PC-3 (cell line): Measurements from ENCODE around the gene MAGEL2. TPM values are rescaled to one million over a fixed set of nuclear protein-coding genes. Genes with fewer than 3 reads are reported as not detected.
A peak's percentile ranks its signal among the peaks of the same experiment; 100 is the strongest.

ENCODE experiments used
- ATAC-seq: fragments of 200-7000 bp; cut with Tn5 transposase; 2 replicates; pipeline ENCODE4 v1.9.1; 2020; ENCODE audit warnings: mild to moderate bottlenecking, moderate library complexity
- BruUV-seq: library from RNA; stranded (reverse); fragments of 400-500 nt; replicated peaks from 2 replicates; lab custom pipeline; 2021; lab: Mats Ljungman, UMichigan
- CTCF ChIA-PET: fragments of 300-600 bp; sonication (Branson Sonifier 250); formaldehyde crosslinking; loops from one replicate; lab custom pipeline; 2022; ENCODE audit warnings: antibody characterized with exemption; lab: Charles Lee
- POLR2A ChIA-PET: fragments of 300-600 bp; sonication (Branson Sonifier 250); formaldehyde crosslinking; loops from one replicate; lab custom pipeline; 2022; ENCODE audit warnings: antibody characterized with exemption; ENCODE audit not compliant: unreplicated experiment; lab: Charles Lee
- DNase-seq: peaks from one replicate; pipeline ENCODE4 v3.0.0-alpha.2; 2015
- H2AFZ ChIP-seq: fragments of 300-600 bp; sonication (generic); 2 replicates; pipeline ENCODE4 v1.6.0; 2016; ENCODE audit warnings: antibody characterized with exemption, low read length
- H3F3A ChIP-seq: fragments of 300-600 bp; sonication (generic); one replicate; pipeline ENCODE4 v1.6.0; 2017; ENCODE audit warnings: antibody characterized with exemption, low read length, control low read depth, mild to moderate bottlenecking; ENCODE audit not compliant: unreplicated experiment
- H3K27ac ChIP-seq: fragments of 300-600 bp; sonication (generic); 2 replicates; pipeline ENCODE4 v1.5.1; 2016; ENCODE audit warnings: mild to moderate bottlenecking, low read length
- H3K27me3 ChIP-seq: fragments of 300-600 bp; sonication (generic); 2 replicates; pipeline ENCODE4 v1.6.1; 2016; ENCODE audit warnings: low read length, mixed read lengths
- H3K36me3 ChIP-seq: fragments of 300-600 bp; sonication (generic); 2 replicates; pipeline ENCODE4 v1.6.1; 2016; ENCODE audit warnings: low read depth, mixed run types, low read length, mixed read lengths
- H3K4me1 ChIP-seq: fragments of 300-600 bp; sonication (generic); 2 replicates; pipeline ENCODE4 v1.5.1; 2016; ENCODE audit warnings: low read length; ENCODE audit not compliant: insufficient read depth
- H3K4me2 ChIP-seq: fragments of 300-600 bp; sonication (generic); 2 replicates; pipeline ENCODE4 v1.6.0; 2016; ENCODE audit warnings: low read length
- H3K4me3 ChIP-seq: fragments of 300-600 bp; sonication (generic); 2 replicates; pipeline ENCODE4 v1.5.1; 2016; ENCODE audit warnings: mild to moderate bottlenecking, low read length, mixed read lengths
- H3K79me2 ChIP-seq: fragments of 300-600 bp; sonication (generic); 2 replicates; pipeline ENCODE4 v1.6.1; 2017; ENCODE audit warnings: low read length, mixed read lengths
- H3K9ac ChIP-seq: fragments of 300-600 bp; sonication (generic); 2 replicates; pipeline ENCODE4 v1.6.0; 2016; ENCODE audit warnings: mild to moderate bottlenecking, low read length
- H3K9me2 ChIP-seq: fragments of 300-600 bp; sonication (generic); replicated peaks from 2 replicates; pipeline ENCODE4 v1.6.1; 2016; ENCODE audit warnings: mixed run types, low read length, mixed read lengths
- H3K9me3 ChIP-seq: fragments of 300-600 bp; sonication (generic); 2 replicates; pipeline ENCODE4 v1.6.1; 2016; ENCODE audit warnings: low read length, mixed read lengths
- H4K20me1 ChIP-seq: fragments of 300-600 bp; sonication (generic); 2 replicates; pipeline ENCODE4 v1.6.1; 2016; ENCODE audit warnings: low read length, mixed read lengths
- EZH2 ChIP-seq: fragments of 300-600 bp; sonication (generic); IDR thresholded peaks from one replicate; pipeline ENCODE4 v1.6.1; 2017; ENCODE audit warnings: antibody characterized with exemption, mild to moderate bottlenecking, low read length; ENCODE audit not compliant: unreplicated experiment
- EZH2phosphoT487 ChIP-seq: fragments of 300-600 bp; sonication (generic); IDR thresholded peaks from 2 replicates; pipeline ENCODE4 v1.6.1; 2018; ENCODE audit warnings: mild to moderate bottlenecking, antibody characterized with exemption, low read length, borderline replicate concordance
- intact Hi-C: fragments of 100-400 bp; cut with micrococcal nuclease; formaldehyde crosslinking; loops from 2 replicates; pipeline ENCODE4 v1.9.0; 2023
- total RNA-seq: library from RNA; depleted of rRNA; stranded (reverse); fragments of >200 nt; gene quantifications from 2 replicates; pipeline ENCODE4 v1.2.3, GENCODE V29; 2014
- TF ChIP-seq, protein P1 (sequence below): fragments of 300-600 bp; sonication (generic); conservative IDR thresholded peaks from 2 replicates; pipeline ENCODE4 v1.5.1; 2017; ENCODE audit warnings: antibody characterized with exemption, low read depth, mild to moderate bottlenecking, low read length

The MAGEL2 gene
- total RNA-seq, 1 experiment from 2014 or later: not detected

GRCh38 chr15:23644829-23645228 lies 2.8 kb downstream of the MAGEL2 start:
- DNase-seq (no peak), ATAC-seq (no peak)
- Histone ChIP-seq H3K4me1 (no peaks in the 10 kb centered on the region), H3K9me3 (no peaks in the 10 kb centered on the region), H3K27me3 (peaks cover 28% of the 10 kb centered on the region), H3K4me2 (no peak overlapping the region), H2AFZ (no peak overlapping the region), H3K9ac (no peak overlapping the region), H3K9me2 (no peaks in the 10 kb centered on the region), H3K4me3 (no peak overlapping the region), H3K36me3 (no peaks in the 10 kb centered on the region), H3F3A (no peaks in the 10 kb centered on the region), H3K79me2 (no peaks in the 10 kb centered on the region), H4K20me1 (no peaks in the 10 kb centered on the region), H3K27ac (no peak overlapping the region)
- POLR2A ChIA-PET: no interaction called here
- CTCF ChIA-PET: no interaction called here
- intact Hi-C loops: loop anchor here (5.0 kb wide), 1 partner anchor 212 kb away; no protein-coding TSS in a partner anchor
- TF ChIP-seq, protein P1, sequence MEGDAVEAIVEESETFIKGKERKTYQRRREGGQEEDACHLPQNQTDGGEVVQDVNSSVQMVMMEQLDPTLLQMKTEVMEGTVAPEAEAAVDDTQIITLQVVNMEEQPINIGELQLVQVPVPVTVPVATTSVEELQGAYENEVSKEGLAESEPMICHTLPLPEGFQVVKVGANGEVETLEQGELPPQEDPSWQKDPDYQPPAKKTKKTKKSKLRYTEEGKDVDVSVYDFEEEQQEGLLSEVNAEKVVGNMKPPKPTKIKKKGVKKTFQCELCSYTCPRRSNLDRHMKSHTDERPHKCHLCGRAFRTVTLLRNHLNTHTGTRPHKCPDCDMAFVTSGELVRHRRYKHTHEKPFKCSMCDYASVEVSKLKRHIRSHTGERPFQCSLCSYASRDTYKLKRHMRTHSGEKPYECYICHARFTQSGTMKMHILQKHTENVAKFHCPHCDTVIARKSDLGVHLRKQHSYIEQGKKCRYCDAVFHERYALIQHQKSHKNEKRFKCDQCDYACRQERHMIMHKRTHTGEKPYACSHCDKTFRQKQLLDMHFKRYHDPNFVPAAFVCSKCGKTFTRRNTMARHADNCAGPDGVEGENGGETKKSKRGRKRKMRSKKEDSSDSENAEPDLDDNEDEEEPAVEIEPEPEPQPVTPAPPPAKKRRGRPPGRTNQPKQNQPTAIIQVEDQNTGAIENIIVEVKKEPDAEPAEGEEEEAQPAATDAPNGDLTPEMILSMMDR: no peak
- no peak for TF ChIP-seq EZH2phosphoT487
- no peak for TF ChIP-seq EZH2
- BruUV-seq: no TSS peak

GRCh38 chr15:23642413-23643044 lies 5.1 kb downstream of the MAGEL2 start:
- H3F3A ChIP-seq: no peaks in the 10 kb centered on the region
- DNase-seq (peak; percentile 78), ATAC-seq (peak; percentile 88)
- ChIA-PET CTCF (no interaction called here), POLR2A (no interaction called here)
- H3K79me2 ChIP-seq: no peaks in the 10 kb centered on the region
- H3K9ac ChIP-seq: no peak overlapping the region
- H4K20me1 ChIP-seq: no peaks in the 10 kb centered on the region
- no peaks in the 10 kb centered on the region for H3K36me3 ChIP-seq
- intact Hi-C loops: loop anchor here (1.0 kb wide), 1 partner anchor 225 kb away; no protein-coding TSS in a partner anchor
- H3K4me2 ChIP-seq: no peak overlapping the region
- no peaks in the 10 kb centered on the region for H3K4me1 ChIP-seq
- no peak overlapping the region for H3K4me3 ChIP-seq
- TF ChIP-seq EZH2phosphoT487: no peak
- TF ChIP-seq, protein P1: peak; percentile 90
- H2AFZ ChIP-seq: peak overlapping the region; percentile 31; the same call in 1 of the 2 replicates
- H3K27me3 ChIP-seq: peaks cover 23% of the 10 kb centered on the region
- H3K9me2 ChIP-seq: no peaks in the 10 kb centered on the region
- no peak overlapping the region for H3K27ac ChIP-seq
- H3K9me3 ChIP-seq: no peaks in the 10 kb centered on the region
- BruUV-seq: no TSS peak

- Histone ChIP-seq H3K79me2 (no peaks in the 10 kb centered on the region), H3K9ac (no peak overlapping the region), H3K36me3 (no peaks in the 10 kb centered on the region), H3K9me2 (no peaks in the 10 kb centered on the region), H2AFZ (no peak overlapping the region), H3K4me2 (no peak overlapping the region), H3K9me3 (no peaks in the 10 kb centered on the region), H3K27ac (no peak overlapping the region), H3F3A (no peaks in the 10 kb centered on the region), H3K4me3 (no peak overlapping the region), H3K27me3 (peaks cover under 1% of the 10 kb centered on the region; the same call in 1 of the 2 replicates), H4K20me1 (no peaks in the 10 kb centered on the region), H3K4me1 (no peaks in the 10 kb centered on the region)
- no peak for ATAC-seq
- no TSS peak for BruUV-seq
- TF ChIP-seq EZH2: no peak
- TF ChIP-seq, protein P1: no peak
- TF ChIP-seq EZH2phosphoT487: no peak
- POLR2A ChIA-PET: no interaction called here
- DNase-seq: no peak
- intact Hi-C loops: no loop called here
- CTCF ChIA-PET: no interaction called here
Measured at GRCh38 chr15:23634181-23634580, 13.5 kb downstream of the MAGEL2 start.
